GM12891 (cell line): ENCODE data around the gene OPN4.

Source experiments
- PAX5 ChIP-seq: IDR thresholded peaks from 2 replicates; pipeline ENCODE4 v1.6.1; 2011; ENCODE audit warnings: low read length, moderate library complexity, mild to moderate bottlenecking; ENCODE audit not compliant: insufficient read depth, severe bottlenecking
- POLR2A ChIP-seq: IDR thresholded peaks from 2 replicates; pipeline ENCODE4 v1.6.1; 2011; ENCODE audit warnings: low read depth, low read length, control low read depth
- POLR2AphosphoS5 ChIP-seq: IDR thresholded peaks from 2 replicates; pipeline ENCODE4 v1.6.1; 2011; ENCODE audit warnings: low read depth, low read length, control low read depth
- SPI1 ChIP-seq: IDR thresholded peaks from 2 replicates; pipeline ENCODE4 v1.6.1; 2011; ENCODE audit warnings: low read depth, low read length, control low read depth
- TAF1 ChIP-seq: IDR thresholded peaks from 2 replicates; pipeline ENCODE4 v1.6.1; 2011; ENCODE audit warnings: low read depth, low read length, control low read depth

DNA sequence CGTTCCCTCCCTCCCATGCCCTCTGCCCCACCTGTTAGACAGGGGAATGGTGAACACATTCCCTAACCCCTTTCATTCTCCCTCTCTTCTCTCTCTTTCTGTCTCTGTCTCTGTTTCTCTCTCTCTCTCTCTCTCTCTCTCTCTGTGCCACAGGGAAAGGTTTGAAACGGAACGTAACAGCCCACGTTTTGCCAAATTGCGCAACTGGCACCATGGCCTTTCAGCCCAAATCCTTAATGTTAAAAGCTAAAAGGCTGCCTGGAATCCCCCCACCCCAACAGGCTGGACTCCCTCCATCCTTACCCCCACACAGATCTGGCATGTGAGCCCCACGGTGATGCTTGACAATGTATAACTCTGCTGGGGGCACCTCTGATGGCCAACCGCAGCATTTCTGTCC is 44.8 kb downstream of the OPN4 start:
- TF ChIP-seq TAF1 (no peak), POLR2A (no peak), POLR2AphosphoS5 (no peak), PAX5 (no peak), SPI1 (no peak)
